ENCODE measurements around the gene BIRC6. TPM values are rescaled to one million over a fixed set of nuclear protein-coding genes. Genes with fewer than 3 reads are reported as not detected.

The BIRC6 gene
- polyA plus RNA-seq, 3 donors: 11.5 to 32.6 (median 12.9) TPM

DNA sequence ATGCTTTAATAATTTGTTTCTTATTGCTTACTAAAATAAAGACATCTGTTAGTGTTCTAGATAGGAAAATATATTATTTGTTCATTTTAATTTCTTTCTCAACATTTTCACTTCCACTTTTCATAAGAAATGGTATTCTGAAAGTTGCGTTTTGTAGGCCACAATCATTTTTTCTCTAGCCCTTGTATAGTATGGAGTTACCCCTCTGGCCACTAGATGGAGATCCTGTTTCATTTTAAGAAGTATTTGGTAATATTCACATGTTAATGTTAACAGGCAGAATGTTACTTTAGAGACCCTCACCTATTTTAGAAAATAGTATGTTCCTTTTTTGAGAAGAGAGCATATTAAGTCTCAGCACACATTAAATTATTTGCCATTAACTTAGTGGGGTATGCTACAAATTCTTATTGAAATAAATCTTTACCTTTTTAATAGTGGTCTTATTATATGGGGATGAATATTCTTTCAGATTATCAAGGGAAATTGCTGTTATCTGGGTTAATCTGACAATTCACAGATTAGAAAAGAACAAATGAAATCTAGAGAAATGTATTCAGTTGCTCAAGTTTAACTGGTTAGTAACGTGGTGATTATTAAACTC lies 197.1 kb downstream of the BIRC6 start:
- intact Hi-C loops (cut with micrococcal nuclease): loop anchor here in 1 of 2 donors (10.0 kb wide), 1 partner anchor 391 kb away; the partner anchor contains the start of gene LTBP1
- Histone ChIP-seq H3K27ac (ENCODE audit: low read depth in 1 of 2, low read length in 2 of 2) (peak overlapping the region in 1 of 2 donors; percentile 68), H3K4me3 (replicated peaks in 1 of 3; ENCODE audit: low read depth in 2 of 3, low read length in 3 of 3) (no peak overlapping the region), H3K4me1 (ENCODE audit: control insufficient read depth in 1 of 2, insufficient read depth in 2 of 2, low read length in 2 of 2) (peaks cover 6 to 14% of the 10 kb centered on the region in 2 donors), H3K9me3 (replicated peaks in 1 of 2; ENCODE audit: control insufficient read depth in 1 of 2, insufficient read depth in 1 of 2, low read length in 2 of 2) (no peaks in the 10 kb centered on the region), H3K27me3 (ENCODE audit: control insufficient read depth in 2 of 2, insufficient read depth in 2 of 2, low read length in 2 of 2) (no peaks in the 10 kb centered on the region), H3K36me3 (replicated peaks in 1 of 2; ENCODE audit: control insufficient read depth in 1 of 2, insufficient read depth in 2 of 2, low read length in 2 of 2) (peaks cover 21 to 55% of the 10 kb centered on the region in 2 donors), H3K79me2 (ENCODE audit: insufficient read depth, low read length) (no peaks in the 10 kb centered on the region), H4K20me1 (ENCODE audit: insufficient read depth, low read length) (peaks cover 3% of the 10 kb centered on the region), H2AFZ (ENCODE audit: insufficient read depth, low read depth, low read length, poor library complexity, severe bottlenecking) (no peak overlapping the region), H3K9ac (ENCODE audit: insufficient read depth, low read length, poor library complexity, severe bottlenecking) (no peak overlapping the region), H3K4me2 (replicated peaks; ENCODE audit: extremely low read depth, low read length, poor library complexity, severe bottlenecking) (no peak overlapping the region)
- Mint-ChIP-seq H3K4me1 (peaks cover 6% of the 10 kb centered on the region), H3K4me3 (no peak overlapping the region), H3K27me3 (ENCODE audit: low read depth in 3 of 3) (no peaks in the 10 kb centered on the region), H3K9me3 (no peaks in the 10 kb centered on the region), H3K36me3 (peaks cover 27 to 35% of the 10 kb centered on the region in 2 donors), H3K27ac (peak overlapping the region in 5 of 7 donors; percentile 60 to 92 (median 86))
- TF ChIP-seq, protein P1, sequence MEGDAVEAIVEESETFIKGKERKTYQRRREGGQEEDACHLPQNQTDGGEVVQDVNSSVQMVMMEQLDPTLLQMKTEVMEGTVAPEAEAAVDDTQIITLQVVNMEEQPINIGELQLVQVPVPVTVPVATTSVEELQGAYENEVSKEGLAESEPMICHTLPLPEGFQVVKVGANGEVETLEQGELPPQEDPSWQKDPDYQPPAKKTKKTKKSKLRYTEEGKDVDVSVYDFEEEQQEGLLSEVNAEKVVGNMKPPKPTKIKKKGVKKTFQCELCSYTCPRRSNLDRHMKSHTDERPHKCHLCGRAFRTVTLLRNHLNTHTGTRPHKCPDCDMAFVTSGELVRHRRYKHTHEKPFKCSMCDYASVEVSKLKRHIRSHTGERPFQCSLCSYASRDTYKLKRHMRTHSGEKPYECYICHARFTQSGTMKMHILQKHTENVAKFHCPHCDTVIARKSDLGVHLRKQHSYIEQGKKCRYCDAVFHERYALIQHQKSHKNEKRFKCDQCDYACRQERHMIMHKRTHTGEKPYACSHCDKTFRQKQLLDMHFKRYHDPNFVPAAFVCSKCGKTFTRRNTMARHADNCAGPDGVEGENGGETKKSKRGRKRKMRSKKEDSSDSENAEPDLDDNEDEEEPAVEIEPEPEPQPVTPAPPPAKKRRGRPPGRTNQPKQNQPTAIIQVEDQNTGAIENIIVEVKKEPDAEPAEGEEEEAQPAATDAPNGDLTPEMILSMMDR (IDR thresholded peaks at IDR 0.05): peak; percentile 87
- WGBS (ENCODE audit: insufficient coverage): no CpG with 5 or more reads among the region's 2 CpGs
- DNase-seq: peak; percentile 38 to 69 (median 66)

DNA sequence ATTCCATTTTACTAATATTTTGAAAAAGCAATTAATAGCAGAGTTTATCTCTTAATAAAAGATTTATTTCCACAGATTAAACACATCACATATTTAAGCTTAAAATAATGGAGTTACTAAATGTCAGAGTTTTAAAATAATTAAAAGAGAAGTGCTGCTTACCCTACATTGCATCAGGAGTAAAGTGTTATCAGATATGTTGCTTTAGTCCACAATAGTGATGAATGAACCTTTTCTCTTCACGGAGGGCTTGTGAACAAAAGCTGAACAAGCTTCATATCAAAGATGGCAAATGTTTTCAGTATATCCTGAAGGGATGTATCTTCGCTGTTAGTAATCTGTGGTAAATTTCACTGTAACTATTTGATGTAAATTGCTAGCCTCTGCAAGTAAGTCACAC lies 201.7 kb downstream of the BIRC6 start:
- Mint-ChIP-seq H3K36me3 (peaks cover 19 to 23% of the 10 kb centered on the region in 2 donors), H3K4me3 (no peak overlapping the region), H3K27ac (peak overlapping the region in 5 of 7 donors; percentile 55 to 85 (median 83)), H3K9me3 (peaks cover 0 to 2% (median 0%) of the 10 kb centered on the region in 7 donors), H3K27me3 (ENCODE audit: low read depth in 3 of 3) (no peaks in the 10 kb centered on the region), H3K4me1 (peaks cover 23% of the 10 kb centered on the region)
- peak overlapping the region in 1 of 2 donors; percentile 55 for H3K27ac ChIP-seq (ENCODE audit: low read depth in 1 of 2, low read length in 2 of 2)
- no peak overlapping the region for H2AFZ ChIP-seq (ENCODE audit: insufficient read depth, low read depth, low read length, poor library complexity, severe bottlenecking)
- TF ChIP-seq, protein P1 (IDR thresholded peaks at IDR 0.05): no peak
- peaks cover 3% of the 10 kb centered on the region for H4K20me1 ChIP-seq (ENCODE audit: insufficient read depth, low read length)
- no peaks in the 10 kb centered on the region for H3K27me3 ChIP-seq (ENCODE audit: control insufficient read depth in 2 of 2, insufficient read depth in 2 of 2, low read length in 2 of 2)
- H3K79me2 ChIP-seq (ENCODE audit: insufficient read depth, low read length): no peaks in the 10 kb centered on the region
- H3K4me1 ChIP-seq (ENCODE audit: control insufficient read depth in 1 of 2, insufficient read depth in 2 of 2, low read length in 2 of 2): peaks cover 25 to 35% of the 10 kb centered on the region in 2 donors
- H3K9me3 ChIP-seq (replicated peaks in 1 of 2; ENCODE audit: control insufficient read depth in 1 of 2, insufficient read depth in 1 of 2, low read length in 2 of 2): no peaks in the 10 kb centered on the region
- peaks cover 11 to 29% of the 10 kb centered on the region in 2 donors for H3K36me3 ChIP-seq (replicated peaks in 1 of 2; ENCODE audit: control insufficient read depth in 1 of 2, insufficient read depth in 2 of 2, low read length in 2 of 2)
- no CpG with 5 or more reads among the region's 2 CpGs for WGBS (ENCODE audit: insufficient coverage)
- no peak for DNase-seq
- intact Hi-C loops (cut with micrococcal nuclease): loop anchor here in 1 of 2 donors (10.0 kb wide), 1 partner anchor 386 kb away; the partner anchor contains the start of gene LTBP1
- H3K9ac ChIP-seq (ENCODE audit: insufficient read depth, low read length, poor library complexity, severe bottlenecking): no peak overlapping the region
- H3K4me2 ChIP-seq (replicated peaks; ENCODE audit: extremely low read depth, low read length, poor library complexity, severe bottlenecking): no peak overlapping the region
- no peak overlapping the region for H3K4me3 ChIP-seq (replicated peaks in 1 of 3; ENCODE audit: low read depth in 2 of 3, low read length in 3 of 3)
